Measurements from ENCODE around the gene BBOX1. TPM values are rescaled to one million over a fixed set of nuclear protein-coding genes. Genes with fewer than 3 reads are reported as not detected.
"Not testable (repeated sequence)": the region's sequence is repeated elsewhere in the genome, so short reads cannot be mapped to it uniquely, and the experiment has no call there.

The BBOX1 gene
- polyA plus RNA-seq, 3 donors = 44.6 to 55.4 (median 51.0) TPM

GRCh38 chr11:27076121-27076589, 35.5 kb downstream of the BBOX1 start:
- DNase-seq = no peak

GRCh38 chr11:27081056-27081455, 40.4 kb downstream of the BBOX1 start:
- DNase-seq = no peak

- no peak for DNase-seq
These were observed 42.6 kb downstream of the BBOX1 start for GRCh38 chr11:27083241-27083640.

GRCh38 chr11:27083782-27084181, 43.2 kb downstream of the BBOX1 start:
- no peak for DNase-seq

- peak; percentile 33 for DNase-seq
These were observed 43.9 kb downstream of the BBOX1 start for GRCh38 chr11:27084518-27084917.

- DNase-seq = no peak
These were observed 44.5 kb downstream of the BBOX1 start for GRCh38 chr11:27085111-27085510.

GRCh38 chr11:27085605-27086004, 45.0 kb downstream of the BBOX1 start:
- DNase-seq = no peak

GRCh38 chr11:27087432-27087831, 46.8 kb downstream of the BBOX1 start:
- DNase-seq = no peak

- no peak for DNase-seq
These were observed 47.7 kb downstream of the BBOX1 start for GRCh38 chr11:27088353-27088752.

GRCh38 chr11:27089746-27090145, 49.1 kb downstream of the BBOX1 start:
- no peak for DNase-seq

- DNase-seq = not testable (repeated sequence)
These were observed 49.8 kb downstream of the BBOX1 start for GRCh38 chr11:27090357-27090948.

- no peak for DNase-seq
These were observed 53.5 kb downstream of the BBOX1 start for GRCh38 chr11:27094120-27094519.

GRCh38 chr11:27095059-27095458, 54.4 kb downstream of the BBOX1 start:
- no peak for DNase-seq

- no peak for DNase-seq
These were observed 55.3 kb downstream of the BBOX1 start for GRCh38 chr11:27095887-27096286.

- no peak for DNase-seq
These were observed 56.9 kb downstream of the BBOX1 start for GRCh38 chr11:27097551-27097950.

- no peak for DNase-seq
These were observed 59.9 kb downstream of the BBOX1 start for GRCh38 chr11:27100534-27100933.

GRCh38 chr11:27107548-27107947, 66.9 kb downstream of the BBOX1 start:
- no peak for DNase-seq

- DNase-seq = no peak
These were observed 68.2 kb downstream of the BBOX1 start for GRCh38 chr11:27108809-27109208.

- no peak for DNase-seq
These were observed 71.3 kb downstream of the BBOX1 start for GRCh38 chr11:27111896-27112295.

GRCh38 chr11:27112946-27113345, 72.3 kb downstream of the BBOX1 start:
- no peak for DNase-seq

- no peak for DNase-seq
These were observed 74.5 kb downstream of the BBOX1 start for GRCh38 chr11:27115051-27115650.

GRCh38 chr11:27116684-27117083, 76.1 kb downstream of the BBOX1 start:
- peak; percentile 42 for DNase-seq

- no peak for DNase-seq
These were observed 77.8 kb downstream of the BBOX1 start for GRCh38 chr11:27118371-27118770.

GRCh38 chr11:27118949-27119348, 78.3 kb downstream of the BBOX1 start:
- DNase-seq = no peak

Data from renal pelvis (tissue), 4 donors.